Endothelial cell of umbilical vein (primary cell): ENCODE results near the gene TOMM40. TPM values are rescaled to one million over a fixed set of nuclear protein-coding genes. Genes with fewer than 3 reads are reported as not detected.

Experiments
- BruUV-seq: library from RNA; stranded (reverse); fragments of 400-500 nt; replicated peaks from 2 replicates; lab custom pipeline; 2021; lab: Mats Ljungman, UMichigan
- CTCF ChIA-PET: fragments of 300-600, 350-600 bp; sonication (Branson Sonifier 250); formaldehyde crosslinking; loops from one replicate; lab custom pipeline; 2021; ENCODE audit warnings: antibody characterized with exemption, inconsistent platforms; lab: Charles Lee
- POLR2A ChIA-PET: fragments of 300-600, 350-600 bp; sonication (Branson Sonifier 250); formaldehyde crosslinking; loops from one replicate; lab custom pipeline; 2021; ENCODE audit warnings: antibody characterized with exemption, inconsistent platforms; lab: Charles Lee
- DNase-seq: peaks from one replicate; pipeline ENCODE4 v3.0.0-alpha.2; 2011; ENCODE audit warnings: low read depth, low spot score
- FAIRE-seq: peaks from 2 replicates; lab custom pipeline; 2011; peaks lifted over from hg19 to GRCh38; lab: Jason Lieb, UNC
- H2AFZ ChIP-seq: 2 replicates; pipeline ENCODE4 v1.6.0; 2012; ENCODE audit warnings: low read depth, low read length, control low read depth, inconsistent platforms
- H3K27ac ChIP-seq: 2 replicates; pipeline ENCODE4 v1.5.1; 2011; ENCODE audit warnings: low read depth, mild to moderate bottlenecking, control low read depth, low read length, moderate library complexity; ENCODE audit not compliant: insufficient read depth
- H3K27me3 ChIP-seq, 2 experiments: 2 replicates each; pipeline versions ENCODE4 v1.6.0 to v1.6.1; 2011; ENCODE audit warnings: low read length in 2 of 2, mixed read lengths in 1 of 2; ENCODE audit not compliant: control insufficient read depth in 2 of 2, insufficient read depth in 2 of 2
- H3K36me3 ChIP-seq, 2 experiments: 2 replicates in 1 of 2; 3 replicates in 1 of 2; pipeline ENCODE4 v1.5.1; 2011; ENCODE audit warnings: low read length in 2 of 2, mild to moderate bottlenecking in 1 of 2, moderate library complexity in 1 of 2; ENCODE audit not compliant: control insufficient read depth in 2 of 2, insufficient read depth in 2 of 2; ENCODE audit errors: extremely low read depth in 1 of 2
- H3K4me1 ChIP-seq: 3 replicates; pipeline ENCODE4 v1.5.1; 2011; ENCODE audit warnings: mild to moderate bottlenecking, low read length; ENCODE audit not compliant: control insufficient read depth, insufficient read depth; ENCODE audit errors: extremely low read depth
- H3K4me2 ChIP-seq: 2 replicates; pipeline ENCODE4 v1.6.1; 2011; ENCODE audit warnings: low read length, control low read depth, mixed read lengths; ENCODE audit not compliant: insufficient read depth
- H3K4me3 ChIP-seq, 3 experiments: fragments of 200-600 bp in 1 of 3; sonication (generic), shearing (Covaris generic) in 1 of 3; replicated peaks in 1 of 3; 2 replicates each; pipeline ENCODE4 v1.5.1; 2011 to 2016; ENCODE audit warnings: control low read depth in 3 of 3, low read length in 3 of 3, mild to moderate bottlenecking in 2 of 3, inconsistent platforms in 1 of 3, low read depth in 1 of 3, moderate library complexity in 1 of 3; ENCODE audit not compliant: insufficient read depth in 1 of 3
- H3K79me2 ChIP-seq: 2 replicates; pipeline ENCODE4 v1.6.0; 2012; ENCODE audit warnings: low read length, inconsistent platforms; ENCODE audit not compliant: control insufficient read depth, insufficient read depth
- H3K9ac ChIP-seq: replicated peaks from 2 replicates; pipeline ENCODE3; 2011; ENCODE audit warnings: low read length, control low read depth; ENCODE audit not compliant: insufficient read depth; ENCODE audit errors: extremely low read depth
- H3K9me1 ChIP-seq: replicated peaks from 3 replicates; pipeline ENCODE4 v1.6.0; 2011; ENCODE audit warnings: mild to moderate bottlenecking, low read length; ENCODE audit not compliant: control insufficient read depth, insufficient read depth; ENCODE audit errors: extremely low read depth
- H3K9me3 ChIP-seq: replicated peaks from 2 replicates; pipeline ENCODE4 v1.5.1; 2012; ENCODE audit warnings: low read length, inconsistent platforms; ENCODE audit not compliant: control insufficient read depth, insufficient read depth
- H4K20me1 ChIP-seq: replicated peaks from 2 replicates; pipeline ENCODE3; 2011; ENCODE audit warnings: mild to moderate bottlenecking, low read length; ENCODE audit not compliant: control insufficient read depth, insufficient read depth; ENCODE audit errors: extremely low read depth
- CTCF ChIP-seq, 2 donors: IDR thresholded peaks; 1 replicate in 1 of 2; 2 replicates in 1 of 2; pipeline ENCODE4 v1.5.1; 2011; ENCODE audit warnings: low read length in 2 of 2, mild to moderate bottlenecking in 2 of 2, moderate library complexity in 2 of 2, control low read depth in 1 of 2, inconsistent platforms in 1 of 2, low read depth in 1 of 2; ENCODE audit not compliant: insufficient read depth in 1 of 2; ENCODE audit errors: extremely low read depth in 1 of 2
- EZH2 ChIP-seq: IDR thresholded peaks from 2 replicates; pipeline ENCODE4 v1.6.1; 2012; ENCODE audit warnings: borderline replicate concordance, low read depth, mild to moderate bottlenecking, moderate library complexity, low read length, inconsistent platforms; ENCODE audit not compliant: severe bottlenecking
- FOS ChIP-seq: IDR thresholded peaks from 2 replicates; pipeline ENCODE4 v1.6.1; 2011; ENCODE audit warnings: mild to moderate bottlenecking, low read length, moderate library complexity, borderline replicate concordance; ENCODE audit not compliant: insufficient read depth
- GATA2 ChIP-seq: IDR thresholded peaks from 2 replicates; pipeline ENCODE4 v1.7.0; 2011; ENCODE audit warnings: low read depth, mild to moderate bottlenecking, moderate library complexity, mixed read lengths, low read length; ENCODE audit not compliant: insufficient read length, insufficient read depth
- JUN ChIP-seq: IDR thresholded peaks from 2 replicates; pipeline ENCODE4 v1.6.1; 2011; ENCODE audit warnings: borderline replicate concordance, low read depth; ENCODE audit not compliant: insufficient read length, insufficient read depth
- MAX ChIP-seq: IDR thresholded peaks from 2 replicates; pipeline ENCODE4 v1.6.1; 2011; ENCODE audit not compliant: insufficient read depth, insufficient read length
- MYC ChIP-seq: IDR thresholded peaks from one replicate; pipeline ENCODE4 v1.6.1; 2011; ENCODE audit warnings: mild to moderate bottlenecking, low read depth, low read length
- POLR2A ChIP-seq: IDR thresholded peaks from 2 replicates; pipeline ENCODE4 v1.6.1; 2012; ENCODE audit warnings: low read depth, mild to moderate bottlenecking, control low read depth, low read length
- POLR2AphosphoS5 ChIP-seq: IDR thresholded peaks from 2 replicates; pipeline ENCODE4 v1.6.1; 2012; ENCODE audit warnings: low read depth, mild to moderate bottlenecking, control low read depth, low read length, moderate library complexity; ENCODE audit not compliant: insufficient read depth
- dilution Hi-C: fragments of 300-500 bp; cut with MboI; formaldehyde crosslinking; loops from one replicate; pipeline ENCODE4 v1.15.0; 2019; ENCODE audit warnings: low sequenced_read_pairs; ENCODE audit not compliant: extremely low pct_ligation_motif_present
- intact Hi-C: fragments of 100-400 bp; cut with micrococcal nuclease; formaldehyde crosslinking; loops from one replicate; pipeline ENCODE4 v1.10.0; 2022
- polyA plus RNA-seq, 4 experiments: library from polyadenylated mRNA; depleted of rRNA in 3 of 4; stranded (reverse) in 3 of 4; unstranded in 1 of 4; fragments of >200 nt; gene quantifications; 2 replicates each; pipeline versions ENCODE4 v1.2.1 to v1.2.3, GENCODE V29; 2011 to 2012; ENCODE audit warnings: missing spikeins in 1 of 4
- total RNA-seq: library from RNA; stranded (reverse); gene quantifications from 2 replicates; pipeline ENCODE4 v1.2.3, GENCODE V29; 2021

Gene TOMM40
- total and polyA plus RNA-seq, 2 donors (not counting 3 experiments of a cell fraction or from before 2014, with no cell fraction given) = 71.8 to 90.7 TPM

GRCh38 chr19:44892932-44893331 lies 1.9 kb downstream of the TOMM40 start:
- CTCF ChIA-PET = interaction anchor here (0.9 to 1.0 kb wide), 2 partner anchors 13 to 59 kb away, joined by 4 read pairs; partner anchors contain the start of gene APOE
- peaks cover 35% of the 10 kb centered on the region for H3K79me2 ChIP-seq
- no peak for DNase-seq
- H3K4me3 ChIP-seq = no peak overlapping the region
- no peak for FAIRE-seq
- no peak overlapping the region for H3K27ac ChIP-seq
- H3K36me3 ChIP-seq = peaks cover 9 to 40% of the 10 kb centered on the region in 2 experiments
- intact Hi-C loops (loop anchor here (5.0 kb wide), 1 partner anchor 111 kb away; no protein-coding TSS in a partner anchor), dilution Hi-C loops (no loop called here)
- H2AFZ ChIP-seq = no peak overlapping the region
- no TSS peak for BruUV-seq
- H3K4me2 ChIP-seq = no peak overlapping the region
- no peaks in the 10 kb centered on the region for H3K9me3 ChIP-seq
- no peaks in the 10 kb centered on the region for H4K20me1 ChIP-seq
- no peaks in the 10 kb centered on the region for H3K27me3 ChIP-seq
- POLR2A ChIA-PET = no interaction called here
- H3K4me1 ChIP-seq = peaks cover 16% of the 10 kb centered on the region
- no peaks in the 10 kb centered on the region for H3K9me1 ChIP-seq
- no peak overlapping the region for H3K9ac ChIP-seq
- TF ChIP-seq CTCF (IDR thresholded peaks at IDR 0.05; ENCODE audit: extremely low read depth in 1 of 2, insufficient read depth in 1 of 2, low read depth in 1 of 2, low read length in 2 of 2) = no peak
- TF ChIP-seq MYC = no peak
- TF ChIP-seq EZH2 = no peak
- no peak for TF ChIP-seq GATA2
- TF ChIP-seq FOS = no peak
- TF ChIP-seq MAX = no peak
- no peak for TF ChIP-seq POLR2AphosphoS5
- TF ChIP-seq JUN = no peak
- no peak for TF ChIP-seq POLR2A
